Thyroid gland (tissue), 4 donors: ENCODE results near the gene BARX1.

Experiments
- POLR2A ChIP-seq, 2 donors: fragments of 450-650 bp; IDR thresholded peaks; one replicate each; pipeline ENCODE4 v1.6.1; 2017; ENCODE audit warnings: antibody characterized with exemption in 2 of 2, mild to moderate bottlenecking in 2 of 2, moderate library complexity in 1 of 2
- TF ChIP-seq, protein P1 (sequence below), 6 experiments: fragments of 200-600 bp in 3 of 6; fragments of 450-650 bp in 3 of 6; sonication (generic) in 3 of 6; IDR thresholded peaks; one replicate each; pipeline ENCODE4 v1.5.1; 2016 to 2019; ENCODE audit warnings: antibody characterized with exemption in 6 of 6, mild to moderate bottlenecking in 2 of 6, inconsistent platforms in 1 of 6, moderate library complexity in 1 of 6

DNA sequence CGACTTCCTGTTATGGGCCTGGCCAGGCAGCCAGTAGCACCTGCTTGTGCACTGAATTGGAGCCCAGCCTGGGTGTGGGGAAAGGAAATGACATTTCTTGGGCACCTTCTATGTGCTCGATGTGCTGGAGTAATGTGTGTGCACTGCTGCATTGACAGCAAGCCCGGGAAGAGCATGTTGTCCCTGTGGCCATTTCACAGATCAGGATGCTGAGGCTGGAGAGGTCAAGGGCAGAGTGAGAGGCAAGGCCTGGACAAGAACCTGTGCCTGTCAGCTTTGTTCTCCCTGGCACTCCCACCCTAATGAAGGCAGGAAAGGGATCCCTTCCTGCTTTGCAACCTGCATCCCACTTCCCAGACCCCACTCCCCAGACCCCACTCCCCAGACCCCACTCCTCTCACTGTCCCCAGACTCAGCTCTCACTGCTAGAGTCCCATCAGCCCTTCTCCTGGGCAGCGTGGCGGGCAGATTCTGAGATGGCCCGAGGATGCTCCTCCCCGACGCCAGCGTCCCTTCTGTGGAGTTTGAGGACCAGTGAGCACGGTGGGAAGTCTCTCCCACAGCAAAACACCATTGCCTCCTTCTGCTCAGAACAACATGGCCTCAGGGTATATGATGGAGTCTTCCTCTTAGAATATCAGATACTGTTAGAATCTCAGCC, 49.6 kb downstream of the BARX1 start:
- TF ChIP-seq, protein P1, sequence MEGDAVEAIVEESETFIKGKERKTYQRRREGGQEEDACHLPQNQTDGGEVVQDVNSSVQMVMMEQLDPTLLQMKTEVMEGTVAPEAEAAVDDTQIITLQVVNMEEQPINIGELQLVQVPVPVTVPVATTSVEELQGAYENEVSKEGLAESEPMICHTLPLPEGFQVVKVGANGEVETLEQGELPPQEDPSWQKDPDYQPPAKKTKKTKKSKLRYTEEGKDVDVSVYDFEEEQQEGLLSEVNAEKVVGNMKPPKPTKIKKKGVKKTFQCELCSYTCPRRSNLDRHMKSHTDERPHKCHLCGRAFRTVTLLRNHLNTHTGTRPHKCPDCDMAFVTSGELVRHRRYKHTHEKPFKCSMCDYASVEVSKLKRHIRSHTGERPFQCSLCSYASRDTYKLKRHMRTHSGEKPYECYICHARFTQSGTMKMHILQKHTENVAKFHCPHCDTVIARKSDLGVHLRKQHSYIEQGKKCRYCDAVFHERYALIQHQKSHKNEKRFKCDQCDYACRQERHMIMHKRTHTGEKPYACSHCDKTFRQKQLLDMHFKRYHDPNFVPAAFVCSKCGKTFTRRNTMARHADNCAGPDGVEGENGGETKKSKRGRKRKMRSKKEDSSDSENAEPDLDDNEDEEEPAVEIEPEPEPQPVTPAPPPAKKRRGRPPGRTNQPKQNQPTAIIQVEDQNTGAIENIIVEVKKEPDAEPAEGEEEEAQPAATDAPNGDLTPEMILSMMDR (IDR thresholded peaks at IDR 0.05): no peak
- TF ChIP-seq POLR2A (IDR thresholded peaks at IDR 0.05): no peak
